Body of pancreas (tissue), 4 donors: ENCODE data around the gene PCNX1. TPM values are rescaled to one million over a fixed set of nuclear protein-coding genes. Genes with fewer than 3 reads are reported as not detected.
A peak's percentile ranks its signal among the peaks of the same experiment; 100 is the strongest.

Experiments used
- ATAC-seq: fragments of 150-250 bp; one replicate; pipeline ENCODE4 v1.9.1; 2016
- DNase-seq, 4 donors: peaks; one replicate each; pipeline ENCODE4 v3.0.0-alpha.2; 2019
- H3K27ac ChIP-seq, 4 donors: fragments of 200-600 bp; sonication (generic); 1 replicate in 3 of 4; 2 replicates in 1 of 4; pipeline versions ENCODE4 v1.5.1 to v1.6.1; 2016 to 2019; ENCODE audit warnings: mild to moderate bottlenecking in 1 of 4, mixed read lengths in 1 of 4, moderate library complexity in 1 of 4
- H3K27me3 ChIP-seq, 2 donors: fragments of 200-600 bp; sonication (generic); one replicate each; pipeline ENCODE4 v1.6.0; 2016; ENCODE audit warnings: mild to moderate bottlenecking in 1 of 2
- H3K36me3 ChIP-seq, 2 donors: fragments of 200-600 bp; sonication (generic); replicated peaks in 1 of 2; 2 replicates each; pipeline ENCODE4 v1.5.1; 2016; ENCODE audit warnings: low read depth in 2 of 2; ENCODE audit not compliant: insufficient read depth in 1 of 2
- H3K4me1 ChIP-seq: fragments of 200-600 bp; sonication (generic); one replicate; pipeline ENCODE4 v1.6.0; 2016
- H3K4me3 ChIP-seq, 2 donors: fragments of 200-600 bp; sonication (generic); 1 replicate in 1 of 2; 2 replicates in 1 of 2; pipeline ENCODE4 v1.5.1; 2016 to 2019
- H3K9me3 ChIP-seq, 3 donors: fragments of 200-600 bp; sonication (generic); 1 replicate in 2 of 3; 2 replicates in 1 of 3; pipeline ENCODE4 v1.5.1; 2016
- CTCF ChIP-seq, 7 experiments: fragments of 450-650 bp in 4 of 7; fragments of 200-600 bp in 3 of 7; sonication (generic) in 3 of 7; IDR thresholded peaks; one replicate each; pipeline ENCODE4 v1.5.1; 2016 to 2019; ENCODE audit warnings: antibody characterized with exemption in 7 of 7
- POLR2A ChIP-seq, 3 donors: fragments of 450-650 bp; IDR thresholded peaks; one replicate each; pipeline ENCODE4 v1.6.1; 2016; ENCODE audit warnings: antibody characterized with exemption in 3 of 3, mild to moderate bottlenecking in 2 of 3
- WGBS, 2 donors: methylation state at CpG; one replicate each; pipeline ENCODE4 v1.1.5; 2017; 5-methylcytosine and 5-hydroxymethylcytosine counted together
- intact Hi-C: fragments of 100-400 bp; cut with DNase I; formaldehyde crosslinking; loops from one replicate; pipeline ENCODE4 v1.15.1; 2023
- total RNA-seq, 2 donors: library from RNA; depleted of rRNA; stranded (reverse); fragments of >200 nt; gene quantifications; one replicate each; pipeline ENCODE4 v1.1.0, GENCODE V29; 2016

PCNX1 gene
- total RNA-seq, 2 donors from 2014 or later, result 25.4 to 94.3 TPM

GRCh38 chr14:71048393-71048792 lies 141.1 kb downstream of the PCNX1 start:
- TF ChIP-seq CTCF (IDR thresholded peaks at IDR 0.05), result no peak
- no peak for TF ChIP-seq POLR2A (IDR thresholded peaks at IDR 0.05)
- intact Hi-C loops, result no loop called here
- peaks cover 0 to 2% of the 10 kb centered on the region in 2 donors for H3K36me3 ChIP-seq
- no peak overlapping the region for H3K4me3 ChIP-seq
- DNase-seq (no peak), ATAC-seq (no peak)
- H3K4me1 ChIP-seq, result no peaks in the 10 kb centered on the region
- no peak overlapping the region for H3K27ac ChIP-seq
- H3K27me3 ChIP-seq, result no peaks in the 10 kb centered on the region
- H3K9me3 ChIP-seq, result peaks cover 0 to 4% (median 0%) of the 10 kb centered on the region in 3 donors

- intact Hi-C loops, result no loop called here
- Histone ChIP-seq H3K9me3 (no peaks in the 10 kb centered on the region), H3K27ac (no peak overlapping the region), H3K36me3 (peaks cover 0 to 2% of the 10 kb centered on the region in 2 donors), H3K27me3 (no peaks in the 10 kb centered on the region), H3K4me1 (no peaks in the 10 kb centered on the region), H3K4me3 (no peak overlapping the region)
- ATAC-seq (no peak), DNase-seq (no peak)
- TF ChIP-seq POLR2A (IDR thresholded peaks at IDR 0.05) (no peak), CTCF (IDR thresholded peaks at IDR 0.05) (no peak)
- WGBS, 2 donors, result 86 to 90% methylated on average over 3 of the region's 3 CpGs
Observed at GRCh38 chr14:71049435-71050133, 142.3 kb downstream of the PCNX1 start.

GRCh38 chr14:71050227-71050823 lies 143.1 kb downstream of the PCNX1 start:
- peaks cover 0 to 2% of the 10 kb centered on the region in 2 donors for H3K36me3 ChIP-seq
- intact Hi-C loops, result no loop called here
- no peak overlapping the region for H3K27ac ChIP-seq
- H3K9me3 ChIP-seq, result no peaks in the 10 kb centered on the region
- DNase-seq, result no peak
- TF ChIP-seq POLR2A (IDR thresholded peaks at IDR 0.05) (no peak), CTCF (IDR thresholded peaks at IDR 0.05) (peak in 6 of 7 experiments; percentile 2 to 24 (median 19))
- H3K4me1 ChIP-seq, result no peaks in the 10 kb centered on the region
- ATAC-seq, result no peak
- WGBS, 2 donors, result 94 to 97% methylated on average over 2 of the region's 2 CpGs
- no peak overlapping the region for H3K4me3 ChIP-seq
- no peaks in the 10 kb centered on the region for H3K27me3 ChIP-seq

GRCh38 chr14:71054706-71055105 lies 147.4 kb downstream of the PCNX1 start:
- Histone ChIP-seq H3K4me3 (no peak overlapping the region), H3K36me3 (peaks cover 0 to 8% of the 10 kb centered on the region in 2 donors), H3K4me1 (no peaks in the 10 kb centered on the region), H3K27me3 (no peaks in the 10 kb centered on the region), H3K9me3 (no peaks in the 10 kb centered on the region), H3K27ac (no peak overlapping the region)
- intact Hi-C loops, result no loop called here
- no peak for TF ChIP-seq POLR2A (IDR thresholded peaks at IDR 0.05)
- no peak for TF ChIP-seq CTCF (IDR thresholded peaks at IDR 0.05)
- no peak for DNase-seq
- WGBS, 2 donors, result 95 to 96% methylated on average over 3 of the region's 3 CpGs
- no peak for ATAC-seq

- H3K9me3 ChIP-seq, result no peaks in the 10 kb centered on the region
- no peak for DNase-seq
- no peaks in the 10 kb centered on the region for H3K4me1 ChIP-seq
- H3K4me3 ChIP-seq, result no peak overlapping the region
- ATAC-seq, result no peak
- H3K27me3 ChIP-seq, result no peaks in the 10 kb centered on the region
- WGBS, 2 donors, result 90 to 100% methylated on average over 1 of the region's 1 CpG
- intact Hi-C loops, result no loop called here
- H3K27ac ChIP-seq, result no peak overlapping the region
- H3K36me3 ChIP-seq, result peaks cover 0 to 10% of the 10 kb centered on the region in 2 donors
- TF ChIP-seq CTCF (IDR thresholded peaks at IDR 0.05) (no peak), POLR2A (IDR thresholded peaks at IDR 0.05) (no peak)
Observed at GRCh38 chr14:71056168-71056567, 148.9 kb downstream of the PCNX1 start.
